WERI-Rb-1 (cell line): Measurements from ENCODE around the gene TMEM258.

ENCODE experiments used
- DNase-seq: peaks from one replicate; pipeline ENCODE4 v3.0.0-alpha.2; 2020
- H3K27ac ChIP-seq: fragments of 250-450 bp; sonication (Bioruptor Pico); 2 replicates; pipeline ENCODE4 v1.5.1; 2020; ENCODE audit warnings: mild to moderate bottlenecking, moderate library complexity
- H3K27me3 ChIP-seq: fragments of 250-450 bp; sonication (Bioruptor Pico); 2 replicates; pipeline ENCODE4 v1.5.1; 2021; ENCODE audit warnings: mild to moderate bottlenecking, low read depth, moderate library complexity; ENCODE audit not compliant: insufficient read depth, severe bottlenecking
- H3K36me3 ChIP-seq: fragments of 250-450 bp; sonication (Bioruptor Pico); 2 replicates; pipeline ENCODE4 v1.5.1; 2020; ENCODE audit warnings: mild to moderate bottlenecking, moderate library complexity
- H3K4me3 ChIP-seq: 2 replicates; pipeline ENCODE4 v1.5.1; 2011; ENCODE audit warnings: low read depth, mild to moderate bottlenecking, control low read depth, low read length
- H3K9me3 ChIP-seq: fragments of 250-450 bp; sonication (Bioruptor Pico); 2 replicates; pipeline ENCODE4 v1.5.1; 2021; ENCODE audit warnings: mild to moderate bottlenecking, moderate library complexity; ENCODE audit not compliant: severe bottlenecking
- CTCF ChIP-seq: IDR thresholded peaks from 2 replicates; pipeline ENCODE4 v1.5.1; 2011; ENCODE audit warnings: low read depth, mild to moderate bottlenecking, control low read depth, inconsistent platforms, low read length

Gene TMEM258

GRCh38 chr11:61792310-61793082 is at the start of gene TMEM258, which contains the start of gene FEN1:
Gene TMEM258 (minus strand): TSS chr11:61792599. CDS start chr11:61792558, 41 bp downstream.
Gene FEN1 (plus strand): TSS chr11:61792911. CDS start chr11:61795362, 2,451 bp downstream.
- no peaks in the 10 kb centered on the region for H3K27me3 ChIP-seq
- TF ChIP-seq CTCF = no peak
- H3K27ac ChIP-seq = peak within 1 kb of the TSS; percentile 100
- peak within 1 kb of the TSS; percentile 98 for H3K4me3 ChIP-seq
- H3K9me3 ChIP-seq = no peaks in the 10 kb centered on the region
- peak; percentile 93 for DNase-seq
- peaks cover 76% of the 10 kb centered on the region for H3K36me3 ChIP-seq

DNA sequence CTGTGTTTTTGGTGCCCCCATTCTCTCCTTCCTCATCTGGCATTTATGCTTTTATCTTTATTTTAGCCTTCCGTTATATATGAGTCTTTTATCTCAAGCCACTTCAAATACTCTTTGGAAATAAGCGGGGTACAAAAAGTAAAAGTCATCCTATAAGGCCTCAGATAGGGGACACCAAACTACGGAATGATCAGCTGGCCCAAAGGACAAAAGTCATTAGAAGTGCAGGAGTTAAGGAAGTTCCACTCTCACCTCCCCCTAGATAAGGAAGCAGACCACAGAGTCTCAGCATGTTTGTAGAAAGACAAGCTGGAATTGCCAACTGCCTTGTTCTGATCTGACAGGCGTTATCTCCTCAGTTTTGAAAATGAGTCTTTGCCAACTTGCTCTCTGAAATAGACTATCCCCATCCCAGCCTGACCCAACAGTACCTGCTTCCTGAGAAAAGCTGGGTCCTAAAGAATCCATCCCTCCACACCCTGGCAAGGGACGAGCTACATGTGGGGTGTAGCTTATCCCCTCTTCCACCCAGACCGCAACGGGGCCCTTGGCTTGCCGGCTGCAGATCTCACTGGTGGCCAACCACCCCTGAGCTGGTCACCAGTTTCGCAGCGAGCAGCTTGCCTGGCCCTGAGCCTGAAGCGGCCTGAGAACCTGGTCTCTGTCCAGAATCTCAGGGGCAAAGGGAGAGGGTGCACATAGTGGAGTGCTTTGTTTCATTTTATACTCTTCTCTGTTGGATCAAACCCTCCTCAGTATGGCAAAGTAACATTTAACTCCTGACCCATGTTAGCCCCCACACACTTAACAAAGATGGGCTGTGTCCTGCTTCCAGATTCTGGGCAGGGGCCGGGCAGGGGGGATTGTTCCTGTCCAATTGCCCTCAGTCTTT is 49.5 kb upstream of the TMEM258 start:
- Histone ChIP-seq H3K27me3 (no peaks in the 10 kb centered on the region), H3K27ac (no peak overlapping the region), H3K4me3 (no peak overlapping the region), H3K36me3 (peaks cover 87% of the 10 kb centered on the region), H3K9me3 (no peaks in the 10 kb centered on the region)
- DNase-seq = no peak
- TF ChIP-seq CTCF = no peak

DNA sequence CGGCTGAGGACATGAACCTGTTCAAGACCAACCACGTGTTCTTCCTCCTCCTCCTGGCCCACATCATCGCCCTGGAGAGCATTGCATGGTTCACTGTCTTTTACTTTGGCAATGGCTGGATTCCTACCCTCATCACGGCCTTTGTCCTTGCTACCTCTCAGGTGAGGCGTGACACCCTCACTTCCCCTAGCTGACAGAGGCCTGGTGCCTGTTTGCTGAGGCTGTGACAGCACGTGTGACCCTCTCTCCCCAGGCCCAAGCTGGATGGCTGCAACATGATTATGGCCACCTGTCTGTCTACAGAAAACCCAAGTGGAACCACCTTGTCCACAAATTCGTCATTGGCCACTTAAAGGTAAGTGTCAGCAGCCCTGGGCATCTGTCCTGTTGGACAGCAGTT is 48.0 kb upstream of the TMEM258 start:
- DNase-seq = no peak
- Histone ChIP-seq H3K9me3 (no peaks in the 10 kb centered on the region), H3K27ac (no peak overlapping the region), H3K27me3 (no peaks in the 10 kb centered on the region), H3K36me3 (peaks cover 82% of the 10 kb centered on the region), H3K4me3 (no peak overlapping the region)
- TF ChIP-seq CTCF = no peak

DNA sequence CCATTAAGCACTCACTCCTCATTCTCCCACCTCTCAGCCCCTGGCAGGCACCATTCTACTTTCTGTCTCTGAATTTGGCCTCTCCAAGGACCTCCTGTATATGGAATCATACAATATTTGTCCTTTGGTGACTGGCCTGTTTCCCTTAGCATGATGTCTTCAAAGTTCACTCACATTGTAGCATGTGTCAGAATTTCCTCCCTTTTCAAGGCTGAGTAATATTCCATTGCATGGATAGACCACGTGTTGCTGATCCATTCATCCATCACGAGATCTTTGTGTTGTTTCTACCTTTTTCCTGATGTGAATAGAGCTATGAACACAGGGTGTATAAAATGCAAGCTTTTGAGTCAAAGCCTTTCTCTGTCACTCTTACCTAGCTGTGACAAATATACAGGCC is 47.3 kb upstream of the TMEM258 start:
- Histone ChIP-seq H3K4me3 (no peak overlapping the region), H3K27me3 (no peaks in the 10 kb centered on the region), H3K9me3 (no peaks in the 10 kb centered on the region), H3K36me3 (peaks cover 78% of the 10 kb centered on the region), H3K27ac (no peak overlapping the region)
- no peak for DNase-seq
- no peak for TF ChIP-seq CTCF

DNA sequence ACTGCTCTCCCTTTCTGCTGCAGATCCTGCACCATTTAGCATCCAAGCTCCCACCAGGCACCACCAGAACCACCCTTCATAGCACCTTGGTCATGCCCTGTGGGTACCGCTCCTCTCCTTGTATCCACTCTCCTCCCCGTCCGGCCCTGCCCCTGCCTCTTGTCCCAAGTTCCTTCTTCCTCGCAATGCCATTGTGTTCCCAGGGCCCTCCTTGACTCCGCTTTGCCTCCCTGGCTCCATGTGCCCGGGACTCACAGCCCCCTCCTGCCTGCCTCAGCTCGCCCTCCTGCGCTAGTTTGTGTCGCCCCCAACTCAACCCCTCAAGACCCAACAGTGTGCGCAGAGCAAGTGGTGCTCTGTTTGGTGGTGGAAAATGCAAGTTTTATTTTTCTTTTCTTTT is 46.5 kb upstream of the TMEM258 start:
- no peaks in the 10 kb centered on the region for H3K9me3 ChIP-seq
- H3K27ac ChIP-seq = no peak overlapping the region
- H3K36me3 ChIP-seq = peaks cover 72% of the 10 kb centered on the region
- no peak for DNase-seq
- no peak for TF ChIP-seq CTCF
- no peaks in the 10 kb centered on the region for H3K27me3 ChIP-seq
- no peak overlapping the region for H3K4me3 ChIP-seq
